ENCODE measurements around the gene TRPM3. TPM values are rescaled to one million over a fixed set of nuclear protein-coding genes. Genes with fewer than 3 reads are reported as not detected.

Gene TRPM3
- polyA plus RNA-seq, 3 donors: not detected

- Mint-ChIP-seq H3K27me3 (ENCODE audit: low read depth in 3 of 3) (peaks cover 0 to 1% (median 0%) of the 10 kb centered on the region in 3 donors), H3K27ac (peak overlapping the region in 1 of 7 donors; percentile 39), H3K9me3 (peaks cover 0 to 3% (median 0%) of the 10 kb centered on the region in 7 donors), H3K4me3 (no peak overlapping the region), H3K4me1 (peaks cover 31% of the 10 kb centered on the region), H3K36me3 (no peaks in the 10 kb centered on the region)
- TF ChIP-seq CTCF (IDR thresholded peaks at IDR 0.05): no peak
- H3K79me2 ChIP-seq (ENCODE audit: insufficient read depth, low read length): no peaks in the 10 kb centered on the region
- peaks cover 25 to 26% of the 10 kb centered on the region in 2 donors for H3K4me1 ChIP-seq (ENCODE audit: control insufficient read depth in 1 of 2, insufficient read depth in 2 of 2, low read length in 2 of 2)
- H3K9me3 ChIP-seq (replicated peaks in 1 of 2; ENCODE audit: control insufficient read depth in 1 of 2, insufficient read depth in 1 of 2, low read length in 2 of 2): no peaks in the 10 kb centered on the region
- no peak overlapping the region for H2AFZ ChIP-seq (ENCODE audit: insufficient read depth, low read depth, low read length, poor library complexity, severe bottlenecking)
- no peak overlapping the region for H3K4me2 ChIP-seq (replicated peaks; ENCODE audit: extremely low read depth, low read length, poor library complexity, severe bottlenecking)
- no peaks in the 10 kb centered on the region for H3K27me3 ChIP-seq (ENCODE audit: control insufficient read depth in 2 of 2, insufficient read depth in 2 of 2, low read length in 2 of 2)
- H3K36me3 ChIP-seq (replicated peaks in 1 of 2; ENCODE audit: control insufficient read depth in 1 of 2, insufficient read depth in 2 of 2, low read length in 2 of 2): no peaks in the 10 kb centered on the region
- 80% methylated on average over 1 of the region's 2 CpGs for WGBS (ENCODE audit: insufficient coverage)
- no peak overlapping the region for H3K27ac ChIP-seq (ENCODE audit: low read depth in 1 of 2, low read length in 2 of 2)
- H3K9ac ChIP-seq (ENCODE audit: insufficient read depth, low read length, poor library complexity, severe bottlenecking): no peak overlapping the region
- DNase-seq: no peak
- intact Hi-C loops (cut with micrococcal nuclease): loop anchor here in 1 of 2 donors (10.0 kb wide), 1 partner anchor 112 kb away; no protein-coding TSS in a partner anchor
- H4K20me1 ChIP-seq (ENCODE audit: insufficient read depth, low read length): no peaks in the 10 kb centered on the region
- H3K4me3 ChIP-seq (replicated peaks in 1 of 3; ENCODE audit: low read depth in 2 of 3, low read length in 3 of 3): no peak overlapping the region
Observed at GRCh38 chr9:70492319-70492777, 629.1 kb downstream of the TRPM3 start.

GRCh38 chr9:70491426-70492318 is 629.7 kb downstream of the TRPM3 start:
- Mint-ChIP-seq H3K4me3 (no peak overlapping the region), H3K27ac (peak overlapping the region in 2 of 7 donors; percentile 22 to 39), H3K27me3 (ENCODE audit: low read depth in 3 of 3) (peaks cover 0 to 1% (median 0%) of the 10 kb centered on the region in 3 donors), H3K4me1 (peaks cover 31% of the 10 kb centered on the region), H3K36me3 (no peaks in the 10 kb centered on the region), H3K9me3 (peaks cover 0 to 3% (median 0%) of the 10 kb centered on the region in 7 donors)
- 90% methylated on average over 7 of the region's 8 CpGs for WGBS (ENCODE audit: insufficient coverage)
- no peak overlapping the region for H3K9ac ChIP-seq (ENCODE audit: insufficient read depth, low read length, poor library complexity, severe bottlenecking)
- DNase-seq: no peak
- H3K4me3 ChIP-seq (replicated peaks in 1 of 3; ENCODE audit: low read depth in 2 of 3, low read length in 3 of 3): no peak overlapping the region
- H3K9me3 ChIP-seq (replicated peaks in 1 of 2; ENCODE audit: control insufficient read depth in 1 of 2, insufficient read depth in 1 of 2, low read length in 2 of 2): no peaks in the 10 kb centered on the region
- H3K4me1 ChIP-seq (ENCODE audit: control insufficient read depth in 1 of 2, insufficient read depth in 2 of 2, low read length in 2 of 2): peaks cover 25 to 26% of the 10 kb centered on the region in 2 donors
- H4K20me1 ChIP-seq (ENCODE audit: insufficient read depth, low read length): no peaks in the 10 kb centered on the region
- intact Hi-C loops (cut with micrococcal nuclease): loop anchor here in 1 of 2 donors (10.0 kb wide), 1 partner anchor 113 kb away; no protein-coding TSS in a partner anchor
- H3K79me2 ChIP-seq (ENCODE audit: insufficient read depth, low read length): no peaks in the 10 kb centered on the region
- H3K27me3 ChIP-seq (ENCODE audit: control insufficient read depth in 2 of 2, insufficient read depth in 2 of 2, low read length in 2 of 2): no peaks in the 10 kb centered on the region
- H3K36me3 ChIP-seq (replicated peaks in 1 of 2; ENCODE audit: control insufficient read depth in 1 of 2, insufficient read depth in 2 of 2, low read length in 2 of 2): no peaks in the 10 kb centered on the region
- H3K4me2 ChIP-seq (replicated peaks; ENCODE audit: extremely low read depth, low read length, poor library complexity, severe bottlenecking): no peak overlapping the region
- no peak overlapping the region for H3K27ac ChIP-seq (ENCODE audit: low read depth in 1 of 2, low read length in 2 of 2)
- H2AFZ ChIP-seq (ENCODE audit: insufficient read depth, low read depth, low read length, poor library complexity, severe bottlenecking): no peak overlapping the region
- no peak for TF ChIP-seq CTCF (IDR thresholded peaks at IDR 0.05)

Data from CD14-positive monocyte (primary cell).